B cell (primary cell): ENCODE results near the gene RPS23.

Experiments
- EZH2 ChIP-seq: IDR thresholded peaks from 2 replicates; pipeline ENCODE4 v1.6.1; 2012; ENCODE audit warnings: borderline replicate concordance, low read depth, mild to moderate bottlenecking, moderate library complexity, low read length; ENCODE audit not compliant: insufficient read depth, poor library complexity, severe bottlenecking
- TF ChIP-seq, protein P1 (sequence below): fragments of 200-600 bp; IDR thresholded peaks from one replicate; pipeline ENCODE4 v1.8.0; 2022; ENCODE audit warnings: antibody characterized with exemption, mild to moderate bottlenecking

DNA sequence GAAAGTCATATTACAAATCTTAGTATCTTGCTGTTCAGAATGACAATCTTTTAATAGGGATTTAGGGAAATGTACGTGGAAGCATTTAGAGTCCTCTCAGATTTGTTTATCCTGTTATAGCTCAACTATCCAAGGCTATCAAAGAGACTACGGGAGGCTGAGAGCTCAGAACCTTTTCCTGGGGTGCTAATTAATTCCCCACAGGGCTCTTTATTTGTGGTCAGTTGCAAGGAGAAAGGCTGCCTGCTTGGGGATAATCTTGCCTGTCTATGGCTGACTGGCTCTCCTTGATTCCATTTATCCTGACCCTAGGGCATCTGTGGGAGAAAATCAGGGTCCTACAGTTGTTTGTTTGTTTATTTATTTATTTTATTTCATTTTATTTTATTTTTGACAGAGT is 28.0 kb upstream of the RPS23 start:
- TF ChIP-seq, protein P1, sequence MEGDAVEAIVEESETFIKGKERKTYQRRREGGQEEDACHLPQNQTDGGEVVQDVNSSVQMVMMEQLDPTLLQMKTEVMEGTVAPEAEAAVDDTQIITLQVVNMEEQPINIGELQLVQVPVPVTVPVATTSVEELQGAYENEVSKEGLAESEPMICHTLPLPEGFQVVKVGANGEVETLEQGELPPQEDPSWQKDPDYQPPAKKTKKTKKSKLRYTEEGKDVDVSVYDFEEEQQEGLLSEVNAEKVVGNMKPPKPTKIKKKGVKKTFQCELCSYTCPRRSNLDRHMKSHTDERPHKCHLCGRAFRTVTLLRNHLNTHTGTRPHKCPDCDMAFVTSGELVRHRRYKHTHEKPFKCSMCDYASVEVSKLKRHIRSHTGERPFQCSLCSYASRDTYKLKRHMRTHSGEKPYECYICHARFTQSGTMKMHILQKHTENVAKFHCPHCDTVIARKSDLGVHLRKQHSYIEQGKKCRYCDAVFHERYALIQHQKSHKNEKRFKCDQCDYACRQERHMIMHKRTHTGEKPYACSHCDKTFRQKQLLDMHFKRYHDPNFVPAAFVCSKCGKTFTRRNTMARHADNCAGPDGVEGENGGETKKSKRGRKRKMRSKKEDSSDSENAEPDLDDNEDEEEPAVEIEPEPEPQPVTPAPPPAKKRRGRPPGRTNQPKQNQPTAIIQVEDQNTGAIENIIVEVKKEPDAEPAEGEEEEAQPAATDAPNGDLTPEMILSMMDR = no peak
- TF ChIP-seq EZH2 = no peak
